AG08395 (cell line): ENCODE data around the gene LRFN2.

Experiments
- DNase-seq: peaks from one replicate; pipeline ENCODE4 v3.0.0; 2012; ENCODE audit warnings: mixed read lengths, low spot score

Gene LRFN2

DNA sequence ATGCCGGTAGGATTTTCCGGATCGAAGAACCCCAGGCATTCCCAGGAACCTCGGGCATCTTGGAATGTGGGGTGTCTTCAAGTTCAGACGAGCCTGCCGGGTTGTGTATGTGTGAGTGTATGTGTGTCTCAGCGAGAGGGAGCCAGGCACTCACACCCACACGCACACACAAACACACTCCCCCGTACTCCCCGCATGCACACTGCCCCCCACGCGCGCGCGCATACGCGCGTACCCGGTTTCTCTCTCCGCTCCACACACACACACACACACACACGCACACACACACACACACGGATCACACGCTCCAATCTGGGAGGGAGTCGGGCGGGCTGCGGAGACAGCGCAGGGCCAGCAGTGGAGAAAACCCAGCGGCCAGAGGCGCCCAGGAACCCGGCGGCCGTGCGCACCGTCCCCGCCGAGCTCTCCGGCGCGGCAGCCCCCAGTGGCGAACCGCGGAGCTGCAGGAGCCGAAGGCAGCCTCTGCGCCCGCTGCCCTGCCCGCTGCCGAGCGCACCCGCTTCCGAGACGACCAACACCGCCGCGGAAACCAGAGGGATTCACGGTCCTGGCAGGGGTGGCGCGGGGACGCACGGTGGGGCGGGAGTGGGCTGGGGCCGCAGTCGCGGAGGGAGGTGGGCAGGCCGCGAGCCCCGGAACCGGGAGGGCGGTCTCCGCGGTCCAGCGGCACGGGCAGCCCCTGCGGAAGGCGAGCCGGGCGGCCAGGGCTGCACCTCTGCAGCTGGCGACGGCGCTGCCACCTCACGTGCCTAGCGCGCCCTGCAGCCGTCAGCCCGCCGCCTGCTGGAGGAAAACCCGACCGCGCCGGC lies at the start of gene LRFN2:
TSS of gene LRFN2 (minus strand) at position 125 of the 830 bp plus-strand sequence.
- peak; percentile 81 for DNase-seq

DNA sequence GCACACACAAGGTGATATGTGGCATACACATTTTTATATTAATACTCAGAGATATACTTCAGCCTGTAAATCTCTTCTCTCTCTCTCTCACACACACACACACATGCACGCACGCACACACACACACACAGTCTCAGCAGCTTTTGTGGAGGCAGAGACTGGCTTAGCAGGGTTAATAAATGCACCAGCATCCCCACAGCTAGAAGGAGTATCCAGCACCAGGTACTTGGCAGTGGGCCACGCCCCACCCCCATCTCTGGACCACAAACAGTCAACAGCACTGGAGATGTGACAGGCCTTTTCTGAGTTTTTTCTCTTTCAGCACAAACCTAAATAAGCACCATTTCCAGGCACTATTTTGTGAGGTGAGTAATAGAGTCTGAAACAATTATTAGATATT lies 47.3 kb upstream of the LRFN2 start:
- DNase-seq, result no peak

DNA sequence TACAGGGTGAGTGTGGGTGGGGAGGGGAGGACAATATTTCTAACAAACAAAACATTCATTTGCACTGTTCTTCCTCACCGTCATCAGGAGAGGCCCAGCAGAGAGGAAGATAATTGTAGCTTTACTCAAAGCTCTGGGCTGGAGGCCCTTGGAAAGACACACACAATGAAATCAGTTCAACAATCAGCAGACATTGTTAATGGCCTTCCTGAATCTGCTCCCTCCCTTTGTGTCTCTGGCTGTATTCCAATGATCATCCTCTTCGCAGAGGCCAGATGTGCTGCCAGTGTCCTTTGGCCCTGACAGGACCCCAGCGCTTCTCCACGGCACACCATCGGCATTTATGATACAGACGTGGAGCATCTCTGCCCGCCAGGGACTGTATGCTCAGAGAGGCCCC lies 44.6 kb upstream of the LRFN2 start:
- no peak for DNase-seq

DNA sequence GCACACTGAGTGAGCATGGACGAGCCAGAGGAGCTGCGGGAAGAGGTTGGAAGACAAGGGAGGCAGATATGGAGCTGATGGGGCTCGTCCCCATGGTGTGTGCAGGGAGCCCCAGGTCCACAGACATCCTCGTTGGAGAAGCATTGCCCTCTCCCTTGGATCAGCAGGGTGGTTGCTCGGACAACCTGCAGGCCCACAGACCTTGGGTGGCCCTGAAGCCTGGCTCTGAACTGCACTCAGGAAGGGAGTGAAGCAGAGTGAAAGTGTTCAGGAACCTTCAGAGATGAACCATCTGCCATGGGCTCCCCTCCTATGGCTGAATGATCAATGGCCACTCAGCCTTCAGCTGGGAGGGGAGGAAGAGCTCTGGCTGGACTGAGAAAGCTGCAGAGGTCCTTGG lies 43.3 kb upstream of the LRFN2 start:
- no peak for DNase-seq

DNA sequence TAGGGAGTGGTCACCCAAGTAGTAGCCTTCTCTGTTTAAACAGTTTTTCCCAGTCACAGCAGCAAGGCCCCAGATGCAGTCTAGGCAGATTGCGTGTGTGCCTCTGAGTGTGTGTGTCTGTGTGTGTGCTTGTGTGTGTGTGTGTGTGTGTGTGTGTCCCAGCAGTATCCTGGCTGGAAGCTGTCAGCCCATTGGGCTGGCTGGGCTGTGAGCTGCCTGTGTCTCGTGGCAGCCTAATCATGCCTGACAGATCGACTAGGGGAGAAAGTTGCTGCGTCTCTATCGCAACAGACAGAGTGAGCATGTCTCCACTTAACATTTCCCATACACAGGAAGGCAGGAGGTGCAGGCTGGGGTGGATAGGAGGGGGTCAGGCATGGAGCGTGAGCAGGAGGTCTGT lies 42.9 kb upstream of the LRFN2 start:
- no peak for DNase-seq

DNA sequence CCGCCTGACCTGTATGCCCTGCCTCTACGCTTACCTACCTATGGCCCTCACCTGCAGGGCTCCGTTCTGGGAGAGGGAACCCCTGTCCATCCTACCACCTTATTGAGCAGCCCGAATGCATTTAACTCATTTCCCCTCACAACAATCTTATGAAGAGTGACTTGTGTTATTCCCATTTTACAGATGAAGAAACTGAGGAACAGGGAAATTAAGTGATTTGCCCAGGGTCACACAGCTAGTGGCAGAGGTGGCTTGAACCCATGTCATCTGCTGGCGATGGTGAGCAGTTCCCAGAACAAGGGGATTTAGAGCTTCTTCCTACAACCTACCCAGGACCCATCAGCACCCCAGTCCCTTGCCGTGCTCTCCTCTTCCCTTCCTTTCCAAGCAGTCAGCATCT lies 42.3 kb upstream of the LRFN2 start:
- DNase-seq, result no peak

DNA sequence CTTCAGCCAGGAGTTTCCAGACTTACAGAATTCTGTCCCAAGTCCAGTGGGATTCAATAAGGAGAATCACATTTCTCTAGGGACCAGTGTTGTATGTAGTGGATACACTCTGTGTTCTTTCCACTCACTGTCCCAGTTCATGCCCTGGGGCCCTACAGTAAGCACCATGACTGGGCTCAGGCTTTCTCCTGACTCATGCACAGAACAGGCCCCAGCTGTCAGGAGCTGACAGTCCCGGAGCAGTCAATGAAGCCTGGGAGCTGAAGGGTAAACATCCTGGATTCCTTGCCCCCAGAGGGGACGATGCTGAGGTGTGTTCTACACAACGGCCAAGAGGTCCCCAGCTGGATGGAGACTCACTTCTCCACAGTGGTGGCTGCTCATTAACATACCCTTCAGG lies 40.2 kb upstream of the LRFN2 start:
- no peak for DNase-seq

DNA sequence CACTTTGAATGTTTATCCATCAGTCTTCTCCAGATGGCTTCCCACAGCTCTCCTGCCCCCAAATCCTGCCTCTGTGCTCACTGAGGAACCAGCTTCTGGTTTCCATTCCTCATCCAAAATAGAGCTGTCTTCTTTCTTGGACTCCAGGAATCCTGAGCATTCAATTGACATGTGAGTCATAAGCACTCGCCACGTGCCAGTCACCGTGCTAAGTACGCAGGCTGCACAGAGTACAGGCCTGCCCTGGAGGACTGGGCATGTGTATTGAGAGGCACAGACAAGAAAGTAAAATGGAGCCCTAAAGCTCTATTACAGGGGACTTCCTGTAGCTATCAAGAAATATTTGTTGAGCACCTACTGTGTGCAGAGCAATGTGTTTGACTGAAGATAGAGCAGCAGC lies 39.7 kb upstream of the LRFN2 start:
- no peak for DNase-seq

DNA sequence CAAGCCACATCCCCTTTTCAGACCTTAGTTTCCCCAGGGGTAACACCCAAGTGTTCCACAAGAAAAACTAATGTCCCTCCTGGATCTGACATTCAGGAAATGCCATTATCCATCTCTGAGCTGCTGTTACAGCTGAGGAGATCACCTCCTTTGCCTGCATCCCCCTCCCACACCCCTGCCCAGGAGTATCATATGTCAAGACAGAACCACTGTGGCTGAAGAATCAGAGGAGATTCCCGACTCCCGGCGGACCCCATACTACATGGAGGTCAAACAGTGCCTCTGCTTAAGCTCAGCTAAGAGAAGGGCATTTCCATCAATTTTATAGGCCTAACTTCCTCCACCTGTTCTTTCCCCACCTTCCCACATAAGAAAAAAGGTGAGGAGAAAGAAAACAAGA lies 36.8 kb upstream of the LRFN2 start:
- DNase-seq, result no peak

DNA sequence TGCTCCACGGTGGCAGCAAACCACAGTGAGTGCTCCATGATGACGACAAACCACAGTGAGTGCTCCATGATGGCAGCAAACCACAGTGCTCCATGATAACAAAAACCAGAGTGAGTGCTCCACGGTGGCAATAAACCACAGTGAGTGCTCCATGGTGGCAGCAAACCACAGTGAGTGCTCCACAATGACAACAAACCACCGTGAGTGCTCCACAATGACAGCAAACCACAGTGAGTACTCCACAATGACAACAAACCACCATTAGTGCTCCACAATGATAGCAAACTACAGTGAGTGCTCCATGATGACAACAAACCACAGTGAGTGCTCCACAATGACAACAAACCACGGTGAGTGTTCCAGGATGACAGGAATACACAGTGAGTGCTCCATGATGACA lies 36.0 kb upstream of the LRFN2 start:
- no peak for DNase-seq

DNA sequence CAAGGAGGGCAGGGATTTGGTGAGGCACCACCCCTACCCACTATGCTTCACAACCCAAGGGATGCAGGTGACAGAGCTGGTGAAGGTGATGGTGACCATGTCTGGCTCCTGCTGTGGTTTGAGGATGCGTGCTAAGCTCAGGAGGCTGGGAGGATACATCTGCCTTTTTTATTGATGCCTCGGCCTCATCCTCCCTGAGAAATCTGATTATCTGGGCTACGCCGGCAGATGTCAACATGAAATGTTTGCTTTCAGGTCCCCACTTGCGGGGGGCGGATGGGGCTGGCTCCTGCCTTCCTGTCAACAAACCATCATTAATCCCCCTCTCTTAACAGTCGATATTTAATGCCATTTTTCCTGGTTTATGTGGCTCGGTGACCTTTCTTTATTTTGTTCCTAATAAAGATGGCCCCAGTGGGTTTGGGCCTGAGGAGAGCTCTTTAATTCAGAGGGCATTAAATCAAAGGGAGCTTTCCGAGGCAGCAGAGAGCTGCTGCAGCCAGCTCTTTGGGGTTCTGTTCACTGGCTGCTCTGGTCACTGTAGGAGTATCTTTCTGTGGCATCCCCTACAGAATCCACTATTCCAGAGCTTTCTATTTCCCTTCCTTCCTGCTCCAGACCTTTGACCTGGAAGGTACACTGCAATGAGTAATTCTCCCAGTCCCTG lies 33.5 kb upstream of the LRFN2 start:
- DNase-seq, result no peak

DNA sequence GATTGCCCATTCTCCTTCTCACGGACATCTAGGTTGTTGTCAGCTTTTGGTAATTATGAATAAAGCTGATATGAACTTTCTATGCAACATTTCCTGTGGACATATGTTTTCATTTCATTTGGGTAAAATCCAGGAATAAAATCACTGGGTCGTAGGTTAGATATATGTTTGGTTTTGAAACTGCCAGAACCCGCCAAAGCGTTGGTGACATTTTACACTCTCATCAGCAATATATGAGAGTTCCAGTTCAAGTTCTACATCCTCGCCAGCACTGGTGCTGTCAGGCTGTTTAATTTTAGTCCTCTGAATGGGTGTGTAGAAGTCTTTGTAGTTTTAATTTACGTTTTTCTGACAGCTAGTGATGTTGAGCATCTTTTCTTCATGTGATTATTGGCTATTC lies 27.5 kb upstream of the LRFN2 start:
- no peak for DNase-seq

DNA sequence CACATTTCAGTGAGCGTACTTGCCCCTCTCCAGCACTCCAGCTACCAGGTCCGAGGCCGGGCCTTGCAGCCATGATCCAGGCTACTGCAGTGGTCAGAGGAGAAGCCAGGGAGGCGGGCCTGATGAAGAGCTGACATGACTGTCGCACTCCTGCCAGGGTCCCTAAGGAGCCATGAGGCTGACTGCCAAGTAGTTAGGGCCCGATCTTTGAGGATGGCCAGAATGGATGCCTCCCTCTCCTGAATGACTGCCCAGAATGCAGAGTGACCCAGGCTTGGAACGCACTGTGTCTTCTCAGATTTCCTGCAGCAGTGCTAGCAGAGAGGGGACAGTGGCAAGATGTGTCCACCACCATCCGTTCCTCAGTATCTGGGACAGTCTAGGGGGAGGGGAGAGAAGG lies 24.7 kb upstream of the LRFN2 start:
- DNase-seq, result no peak

DNA sequence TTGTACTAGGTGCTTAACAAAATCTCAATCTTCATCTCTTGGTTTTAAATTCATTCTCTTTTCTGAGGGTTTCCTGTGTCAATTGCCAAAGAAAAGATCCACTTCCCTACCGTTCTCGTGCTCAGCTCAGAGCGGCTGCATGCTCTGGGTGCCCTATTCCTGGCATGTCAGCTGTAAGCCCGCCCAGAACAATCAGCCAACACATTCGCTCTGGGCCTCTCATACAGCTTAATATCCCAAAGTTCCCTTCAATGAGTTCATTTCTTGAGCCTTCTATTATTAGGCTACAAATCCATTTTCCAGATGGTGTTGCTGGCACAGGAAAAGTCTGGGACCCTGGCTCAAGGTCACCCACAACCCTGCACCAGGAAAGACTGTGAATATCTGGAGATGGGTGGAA lies 24.3 kb upstream of the LRFN2 start:
- DNase-seq, result no peak

DNA sequence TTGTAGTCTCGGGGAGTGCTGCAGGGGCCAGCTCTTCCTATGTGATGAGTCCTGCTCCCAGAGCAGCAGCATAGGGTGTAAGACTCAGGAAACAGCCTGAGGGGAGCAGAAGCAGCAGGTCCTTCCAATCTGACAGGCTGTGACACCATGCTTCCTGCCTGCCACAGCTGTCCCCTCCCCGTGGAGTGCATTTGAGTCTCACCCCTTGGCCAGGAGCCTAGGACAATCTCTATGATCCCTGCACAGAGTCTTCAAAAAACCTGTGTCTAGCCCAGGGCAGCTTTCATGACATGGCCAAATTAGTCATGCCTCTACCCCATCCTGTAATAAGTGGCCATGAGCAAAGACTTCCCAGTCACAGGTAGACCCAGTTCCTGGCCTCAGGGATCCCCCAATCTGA lies 23.1 kb upstream of the LRFN2 start:
- DNase-seq, result no peak

DNA sequence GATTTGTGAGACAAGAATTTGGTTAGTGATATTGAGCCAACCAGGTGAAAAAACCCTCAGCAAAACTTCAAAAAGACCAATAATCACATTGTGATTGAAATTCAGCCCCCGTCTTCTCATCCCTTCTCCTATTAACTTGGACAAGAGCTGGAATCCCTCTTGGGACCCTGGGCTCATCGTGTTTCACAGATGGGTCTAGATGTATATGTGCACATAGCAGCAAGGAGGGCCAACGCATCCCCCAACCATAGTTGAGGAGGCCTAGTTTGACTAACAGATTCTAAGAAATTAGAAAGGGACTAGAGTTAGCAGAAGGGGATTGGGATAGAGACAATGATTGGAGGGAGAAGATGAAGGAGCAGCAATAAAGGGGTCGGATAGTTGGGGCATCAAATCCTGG lies 19.8 kb upstream of the LRFN2 start:
- DNase-seq, result no peak

DNA sequence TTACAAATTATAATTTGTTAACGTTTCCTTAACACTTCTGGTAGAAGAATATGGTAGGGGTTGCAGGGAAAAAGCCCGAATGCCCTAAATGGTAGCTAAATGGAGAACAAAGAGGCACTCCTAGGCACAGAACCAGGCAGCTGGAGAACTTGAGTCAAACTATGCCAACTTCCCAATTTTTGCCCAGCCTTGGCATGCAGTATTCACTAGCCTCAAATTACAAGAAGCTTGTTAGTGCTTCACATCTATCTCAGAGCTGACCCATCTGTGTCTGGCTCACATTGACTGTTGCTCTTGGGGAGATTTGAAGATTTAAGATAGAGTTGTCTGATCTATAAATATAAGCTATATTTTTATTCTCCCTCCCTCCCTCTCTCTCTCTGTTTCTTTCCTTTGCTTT lies 19.4 kb upstream of the LRFN2 start:
- no peak for DNase-seq

DNA sequence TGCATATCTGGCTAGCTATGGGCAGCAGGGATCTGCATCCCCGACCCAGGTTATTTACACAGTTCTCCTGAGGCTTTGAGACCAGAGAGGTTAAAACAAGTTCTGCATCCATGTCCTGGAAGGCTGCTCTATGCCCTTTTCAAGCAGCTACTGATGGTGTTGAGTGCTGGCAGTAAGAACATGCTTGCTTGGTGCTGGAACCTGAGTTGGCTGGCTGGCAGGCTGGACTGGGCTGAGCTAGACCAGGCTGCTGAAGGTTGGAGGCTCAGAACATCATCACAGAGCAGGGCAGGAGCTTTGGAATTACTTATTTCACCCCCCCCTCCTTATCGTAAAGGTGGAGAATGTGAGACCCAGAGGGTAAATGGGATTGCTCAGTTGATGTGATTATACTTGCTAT lies 16.9 kb upstream of the LRFN2 start:
- DNase-seq, result no peak

DNA sequence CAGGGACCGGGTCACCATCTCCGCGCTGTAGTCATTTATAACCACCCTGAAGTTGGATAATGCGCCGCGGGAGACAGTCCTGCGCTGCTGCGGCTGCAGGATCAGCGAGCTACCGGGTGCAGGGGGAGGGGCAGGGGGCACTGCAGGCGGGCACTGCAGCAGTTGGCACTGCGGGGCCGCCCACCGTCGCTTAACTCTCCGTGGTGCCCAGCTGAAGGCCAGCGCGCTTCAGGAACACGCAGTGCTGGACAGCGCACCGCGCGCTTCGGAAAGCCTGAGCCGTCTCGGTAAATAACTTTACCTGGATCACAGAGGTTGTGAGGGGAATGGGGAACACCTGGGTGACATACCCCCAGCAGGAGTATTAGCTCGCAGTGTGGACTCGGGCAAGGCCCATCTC lies 12.4 kb upstream of the LRFN2 start:
- DNase-seq, result no peak

DNA sequence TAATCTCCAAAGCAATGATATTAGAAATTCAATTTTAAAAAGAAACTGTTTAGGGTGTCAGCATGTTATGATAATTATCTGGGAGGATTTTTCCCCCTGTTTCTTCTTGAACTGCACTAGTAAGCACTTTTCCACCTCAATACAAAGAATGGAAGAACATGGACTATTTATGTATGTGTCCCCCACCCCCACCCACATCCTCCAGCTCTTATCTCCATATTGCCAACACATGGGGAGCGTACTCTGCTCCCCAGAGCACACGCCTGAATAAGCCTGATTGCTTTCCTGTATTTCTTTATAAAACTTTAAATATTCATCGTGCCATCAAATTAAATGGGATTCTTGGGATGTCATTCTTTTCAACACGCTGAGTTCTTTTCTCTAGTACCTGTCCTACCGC lies 11.4 kb upstream of the LRFN2 start:
- no peak for DNase-seq

DNA sequence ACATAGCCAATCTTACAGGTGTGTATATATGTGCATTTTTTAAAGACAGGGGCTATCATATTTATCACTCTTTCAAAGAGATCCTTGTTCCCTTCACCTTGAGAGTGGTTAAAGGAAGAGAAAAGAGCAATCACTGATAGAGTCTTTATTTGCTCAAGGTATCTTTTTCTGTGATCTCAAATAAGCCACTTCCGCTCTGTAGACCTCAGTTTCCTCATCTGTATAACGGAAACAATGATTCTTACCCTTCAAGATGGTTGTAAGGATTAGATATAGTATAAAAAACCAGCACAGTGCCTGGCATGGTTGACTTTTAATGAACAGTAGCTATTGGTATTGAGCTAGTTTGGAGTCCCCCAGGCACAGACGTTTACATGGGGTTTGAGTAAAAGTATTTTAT lies 10.1 kb upstream of the LRFN2 start:
- no peak for DNase-seq

DNA sequence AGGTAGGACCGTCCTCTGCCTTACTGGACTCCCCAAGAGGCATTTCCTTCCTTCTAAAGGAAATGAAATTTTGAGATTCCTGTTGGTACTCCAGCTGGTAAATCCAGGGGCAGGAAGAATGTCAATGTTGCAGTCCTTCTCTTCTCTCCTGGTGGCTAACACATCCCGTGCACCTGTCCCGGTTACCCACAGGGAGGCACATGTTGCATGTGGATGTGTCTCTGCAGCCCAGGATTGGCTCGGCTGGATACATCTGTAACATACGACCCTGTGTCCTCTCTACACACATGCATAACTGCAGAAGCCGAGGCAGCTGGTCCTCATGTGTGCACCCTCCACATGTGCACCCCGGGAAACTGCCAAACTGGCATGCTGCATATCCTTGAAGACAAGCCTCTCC lies 1.3 kb upstream of the LRFN2 start:
- DNase-seq, result no peak

DNA sequence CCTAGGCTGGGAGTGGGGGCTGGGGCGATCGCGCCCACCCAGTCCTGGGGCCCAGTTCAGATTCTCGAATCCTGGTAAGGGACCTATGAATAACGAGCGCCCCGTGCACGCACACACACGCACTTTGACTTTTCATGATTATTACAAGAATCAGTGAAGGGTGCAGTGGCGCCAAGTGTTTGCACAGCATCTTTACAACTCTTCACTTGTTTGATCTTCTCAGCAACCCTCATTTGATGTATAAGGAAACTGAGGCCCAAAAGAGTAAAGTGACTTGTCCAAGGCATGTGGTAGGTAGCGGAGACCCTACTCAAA lies 863 bp upstream of the LRFN2 start:
- DNase-seq, result no peak
